ENCODE data around the gene EFNA5.

DNA sequence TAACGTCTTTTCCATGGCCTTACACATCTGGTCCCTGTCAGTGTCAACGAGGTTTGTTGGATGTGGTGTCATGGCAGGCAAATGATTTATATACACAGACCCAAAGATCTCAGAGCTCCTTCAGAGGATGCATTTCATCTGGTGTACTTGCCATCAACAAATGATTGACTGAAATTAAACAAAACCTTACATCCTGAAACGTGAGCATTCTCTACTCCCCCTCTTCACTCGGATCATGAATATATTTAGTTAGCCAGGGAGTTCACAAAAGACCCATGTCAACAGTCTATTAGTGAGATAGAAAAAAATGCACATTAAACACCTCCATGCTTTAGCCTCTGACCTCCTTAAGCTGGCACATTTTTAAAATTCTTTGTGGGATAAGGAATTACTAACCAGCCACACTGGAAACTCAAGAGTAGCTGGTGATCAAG, 215.6 kb downstream of the EFNA5 start:
- TF ChIP-seq ZNF274 (IDR thresholded peaks at IDR 0.05; ENCODE audit: low read depth, low read length), result no peak
- TF ChIP-seq SUZ12 (IDR thresholded peaks at IDR 0.05; ENCODE audit: extremely low read depth, insufficient read depth, insufficient read length), result no peak

All from NT2/D1 (cell line).